Ishikawa (cell line): ENCODE results near the gene DYNLL1.

ENCODE experiments used
- CEBPB ChIP-seq: IDR thresholded peaks from 2 replicates; pipeline ENCODE4 v1.6.1; 2012
- CREB1 ChIP-seq: IDR thresholded peaks from 2 replicates; pipeline ENCODE4 v1.6.1; 2012; ENCODE audit warnings: low read depth
- EP300 ChIP-seq: IDR thresholded peaks from 2 replicates; pipeline ENCODE4 v1.6.1; 2012; ENCODE audit warnings: borderline replicate concordance
- MAX ChIP-seq: IDR thresholded peaks from 2 replicates; pipeline ENCODE4 v1.6.1; 2012
- RAD21 ChIP-seq: IDR thresholded peaks from 2 replicates; pipeline ENCODE4 v1.6.1; 2012; ENCODE audit warnings: low read depth
- REST ChIP-seq: IDR thresholded peaks from 2 replicates; pipeline ENCODE4 v1.6.1; 2012; ENCODE audit warnings: low read depth, mild to moderate bottlenecking
- TAF1 ChIP-seq: IDR thresholded peaks from 2 replicates; pipeline ENCODE4 v1.6.1; 2012; ENCODE audit warnings: low read depth, mild to moderate bottlenecking
- TEAD4 ChIP-seq: IDR thresholded peaks from 2 replicates; pipeline ENCODE4 v1.6.1; 2012
- USF1 ChIP-seq: IDR thresholded peaks from 2 replicates; pipeline ENCODE4 v1.6.1; 2012

GRCh38 chr12:120539303-120539702 lies 43.4 kb downstream of the DYNLL1 start:
- TF ChIP-seq EP300 (no peak), CEBPB (no peak), REST (no peak), RAD21 (no peak), MAX (no peak), TEAD4 (no peak), CREB1 (no peak), TAF1 (no peak), USF1 (no peak)
